Breast epithelium (tissue), 4 donors: Measurements from ENCODE around the gene IRF2. TPM values are rescaled to one million over a fixed set of nuclear protein-coding genes. Genes with fewer than 3 reads are reported as not detected.
A peak's percentile ranks its signal among the peaks of the same experiment; 100 is the strongest.
"Not testable (repeated sequence)": the region's sequence is repeated elsewhere in the genome, so short reads cannot be mapped to it uniquely, and the experiment has no call there.

Experiments
- DNase-seq, 2 donors: peaks; one replicate each; pipeline ENCODE4 v3.0.0-alpha.2; 2019; ENCODE audit warnings: low spot score in 2 of 2
- H3K27ac ChIP-seq, 2 donors: fragments of 200-600 bp; sonication (generic) in 1 of 2; one replicate each; pipeline ENCODE4 v1.5.1; 2016 to 2019; ENCODE audit warnings: mild to moderate bottlenecking in 1 of 2
- H3K27me3 ChIP-seq, 2 donors: fragments of 200-600 bp; sonication (generic) in 1 of 2; one replicate each; pipeline versions ENCODE4 v1.5.1 to v1.6.0; 2017 to 2019; ENCODE audit warnings: control low read depth in 1 of 2, mild to moderate bottlenecking in 1 of 2
- H3K36me3 ChIP-seq: fragments of 200-600 bp; one replicate; pipeline ENCODE4 v1.5.1; 2019
- H3K4me1 ChIP-seq, 2 donors: fragments of 200-600 bp; sonication (generic); one replicate each; pipeline ENCODE4 v1.5.1; 2016 to 2019; ENCODE audit warnings: control low read depth in 1 of 2
- H3K4me3 ChIP-seq, 3 donors: fragments of 200-600 bp; sonication (generic); 1 replicate in 2 of 3; 2 replicates in 1 of 3; pipeline ENCODE4 v1.5.1; 2016 to 2019; ENCODE audit warnings: mild to moderate bottlenecking in 3 of 3, moderate library complexity in 2 of 3
- H3K9me3 ChIP-seq, 2 donors: fragments of 200-600 bp; sonication (generic) in 1 of 2; one replicate each; pipeline ENCODE4 v1.5.1; 2016 to 2019; ENCODE audit warnings: control low read depth in 1 of 2
- CTCF ChIP-seq, 3 donors: fragments of 450-650 bp; IDR thresholded peaks; one replicate each; pipeline ENCODE4 v1.5.1; 2016 to 2017; ENCODE audit warnings: antibody characterized with exemption in 3 of 3, mild to moderate bottlenecking in 3 of 3, moderate library complexity in 3 of 3
- POLR2A ChIP-seq: fragments of 450-650 bp; IDR thresholded peaks from one replicate; pipeline ENCODE4 v1.6.1; 2016; ENCODE audit warnings: antibody characterized with exemption, mild to moderate bottlenecking, moderate library complexity
- POLR2AphosphoS5 ChIP-seq, 3 donors: sonication (generic); formaldehyde crosslinking; IDR thresholded peaks; one replicate each; pipeline ENCODE4 v1.6.1; 2017; ENCODE audit warnings: antibody characterized with exemption in 3 of 3
- intact Hi-C: fragments of 100-400 bp; cut with DNase I; formaldehyde crosslinking; loops from one replicate; pipeline ENCODE4 v1.15.1; 2023; ENCODE audit warnings: low total_unique reads
- total RNA-seq, 3 donors: library from RNA; depleted of rRNA; stranded (reverse); fragments of >200 nt; gene quantifications; one replicate each; pipeline ENCODE4 v1.1.0, GENCODE V29; 2016

IRF2 gene
- total RNA-seq, 3 donors from 2014 or later, result 27.4 to 57.8 (median 36.4) TPM

- no peaks in the 10 kb centered on the region for H3K4me1 ChIP-seq
- no peak overlapping the region for H3K27ac ChIP-seq
- H3K27me3 ChIP-seq, result no peaks in the 10 kb centered on the region
- H3K4me3 ChIP-seq, result no peak overlapping the region
- H3K9me3 ChIP-seq, result no peaks in the 10 kb centered on the region
- TF ChIP-seq CTCF (IDR thresholded peaks at IDR 0.05) (no peak), POLR2AphosphoS5 (IDR thresholded peaks at IDR 0.05) (no peak), POLR2A (no peak)
- DNase-seq, result no peak
- no peaks in the 10 kb centered on the region for H3K36me3 ChIP-seq
- intact Hi-C loops, result no loop called here
These were observed 124.9 kb downstream of the IRF2 start for GRCh38 chr4:184349283-184350039.

GRCh38 chr4:184348311-184349233 is 125.8 kb downstream of the IRF2 start:
- intact Hi-C loops, result no loop called here
- H3K4me3 ChIP-seq, result no peak overlapping the region

GRCh38 chr4:184347251-184348239 is 126.8 kb downstream of the IRF2 start:
- peak in 1 of 2 donors; percentile 30 for DNase-seq
- Histone ChIP-seq H3K4me1 (no peaks in the 10 kb centered on the region), H3K27me3 (no peaks in the 10 kb centered on the region), H3K4me3 (no peak overlapping the region), H3K9me3 (no peaks in the 10 kb centered on the region), H3K36me3 (no peaks in the 10 kb centered on the region), H3K27ac (peak overlapping the region; percentile 55 to 80)
- intact Hi-C loops, result no loop called here
- TF ChIP-seq POLR2AphosphoS5 (IDR thresholded peaks at IDR 0.05), result no peak
- no peak for TF ChIP-seq POLR2A
- no peak for TF ChIP-seq CTCF (IDR thresholded peaks at IDR 0.05)

More at GRCh38 chr4:184348311-184349233, 125.8 kb downstream of the IRF2 start:
- H3K27me3 ChIP-seq, result no peaks in the 10 kb centered on the region
- no peak overlapping the region for H3K27ac ChIP-seq
- DNase-seq, result no peak
- H3K9me3 ChIP-seq, result no peaks in the 10 kb centered on the region
- no peaks in the 10 kb centered on the region for H3K4me1 ChIP-seq
- H3K36me3 ChIP-seq, result no peaks in the 10 kb centered on the region
- no peak for TF ChIP-seq POLR2AphosphoS5 (IDR thresholded peaks at IDR 0.05)
- no peak for TF ChIP-seq POLR2A
- no peak for TF ChIP-seq CTCF (IDR thresholded peaks at IDR 0.05)

GRCh38 chr4:184346682-184347081 is 127.7 kb downstream of the IRF2 start:
- intact Hi-C loops, result no loop called here
- no peaks in the 10 kb centered on the region for H3K4me1 ChIP-seq
- no peak for DNase-seq

GRCh38 chr4:184346273-184346672 is 128.1 kb downstream of the IRF2 start:
- H3K36me3 ChIP-seq, H3K9me3 ChIP-seq, H3K27ac ChIP-seq, H3K4me3 ChIP-seq, H3K27me3 ChIP-seq, DNase-seq, H3K4me1 ChIP-seq, intact Hi-C loops: not testable (repeated sequence)

More at GRCh38 chr4:184346682-184347081, 127.7 kb downstream of the IRF2 start:
- no peaks in the 10 kb centered on the region for H3K9me3 ChIP-seq
- H3K36me3 ChIP-seq, result no peaks in the 10 kb centered on the region
- peak overlapping the region in 1 of 2 donors; percentile 55 for H3K27ac ChIP-seq
- TF ChIP-seq POLR2AphosphoS5 (IDR thresholded peaks at IDR 0.05) (no peak), POLR2A (no peak)
- H3K27me3 ChIP-seq, result no peaks in the 10 kb centered on the region
- no peak overlapping the region for H3K4me3 ChIP-seq
